ENCODE measurements around the gene MEGF11.

DNA sequence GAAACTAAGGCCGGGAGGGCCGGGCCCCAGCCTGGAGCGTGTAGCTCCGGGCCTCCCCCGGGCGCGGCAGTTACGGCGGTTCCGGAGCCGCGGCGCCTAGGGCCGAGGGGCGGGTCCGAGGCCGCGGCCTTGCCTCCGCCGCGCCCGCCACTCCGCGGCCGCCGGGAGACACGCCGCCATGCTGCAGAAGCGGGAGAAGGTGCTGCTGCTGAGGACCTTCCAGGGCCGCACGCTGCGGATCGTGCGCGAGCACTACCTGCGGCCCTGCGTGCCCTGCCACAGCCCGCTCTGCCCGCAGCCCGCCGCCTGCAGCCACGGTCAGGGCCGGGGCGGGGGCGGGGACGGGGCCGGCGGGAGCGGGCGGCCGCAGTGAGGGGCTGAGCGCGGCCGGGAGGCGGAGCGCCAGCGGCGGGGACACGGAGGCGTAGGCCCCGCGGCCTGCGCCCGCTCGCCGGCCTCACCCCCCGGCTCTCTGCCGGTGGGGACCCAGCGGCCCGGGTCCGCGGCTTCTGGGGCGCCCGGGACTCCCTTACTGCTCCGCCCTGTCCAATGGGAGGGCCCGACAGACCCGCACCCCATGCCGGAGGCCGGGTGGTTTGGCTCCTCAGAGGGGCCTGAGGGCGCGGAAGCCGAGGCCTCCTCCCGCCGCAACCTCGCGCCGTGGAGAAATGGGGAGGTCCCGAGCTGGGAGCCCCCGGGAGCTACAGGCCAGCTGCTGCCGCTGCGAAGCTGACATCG lies 40.0 kb upstream of the MEGF11 start, which contains the start of gene DIS3L:
- peak; percentile 84 for TF ChIP-seq POLR2A (IDR thresholded peaks at IDR 0.05; ENCODE audit: low read length)
- no peak for TF ChIP-seq CHD2 (IDR thresholded peaks at IDR 0.05; ENCODE audit: low read length, partially characterized antibody)
- 0 out of 2 replicates have a peak, but pooled peaks have one; percentile 18 for TF ChIP-seq RFX5 (IDR thresholded peaks at IDR 0.05)
- TF ChIP-seq, protein P1, sequence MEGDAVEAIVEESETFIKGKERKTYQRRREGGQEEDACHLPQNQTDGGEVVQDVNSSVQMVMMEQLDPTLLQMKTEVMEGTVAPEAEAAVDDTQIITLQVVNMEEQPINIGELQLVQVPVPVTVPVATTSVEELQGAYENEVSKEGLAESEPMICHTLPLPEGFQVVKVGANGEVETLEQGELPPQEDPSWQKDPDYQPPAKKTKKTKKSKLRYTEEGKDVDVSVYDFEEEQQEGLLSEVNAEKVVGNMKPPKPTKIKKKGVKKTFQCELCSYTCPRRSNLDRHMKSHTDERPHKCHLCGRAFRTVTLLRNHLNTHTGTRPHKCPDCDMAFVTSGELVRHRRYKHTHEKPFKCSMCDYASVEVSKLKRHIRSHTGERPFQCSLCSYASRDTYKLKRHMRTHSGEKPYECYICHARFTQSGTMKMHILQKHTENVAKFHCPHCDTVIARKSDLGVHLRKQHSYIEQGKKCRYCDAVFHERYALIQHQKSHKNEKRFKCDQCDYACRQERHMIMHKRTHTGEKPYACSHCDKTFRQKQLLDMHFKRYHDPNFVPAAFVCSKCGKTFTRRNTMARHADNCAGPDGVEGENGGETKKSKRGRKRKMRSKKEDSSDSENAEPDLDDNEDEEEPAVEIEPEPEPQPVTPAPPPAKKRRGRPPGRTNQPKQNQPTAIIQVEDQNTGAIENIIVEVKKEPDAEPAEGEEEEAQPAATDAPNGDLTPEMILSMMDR (IDR thresholded peaks at IDR 0.05) = no peak
- TF ChIP-seq, protein P2, sequence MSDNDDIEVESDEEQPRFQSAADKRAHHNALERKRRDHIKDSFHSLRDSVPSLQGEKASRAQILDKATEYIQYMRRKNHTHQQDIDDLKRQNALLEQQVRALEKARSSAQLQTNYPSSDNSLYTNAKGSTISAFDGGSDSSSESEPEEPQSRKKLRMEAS (IDR thresholded peaks at IDR 0.05) = peak; percentile 48; the same call in 1 of the 2 replicates
